Stimulated activated CD8-positive, alpha-beta memory T cell treated with anti-CD3 and anti-CD28 coated beads, Interleukin-12 subunit alpha, Interleukin-12 subunit beta, amount 100 ng/mL, for 1 hour (primary cell): ENCODE measurements around the gene ADD2.

Experiments used
- DNase-seq: peaks from one replicate; pipeline ENCODE4 v3.0.0-alpha.2; 2020; ENCODE audit warnings: low read depth

Gene ADD2

DNA sequence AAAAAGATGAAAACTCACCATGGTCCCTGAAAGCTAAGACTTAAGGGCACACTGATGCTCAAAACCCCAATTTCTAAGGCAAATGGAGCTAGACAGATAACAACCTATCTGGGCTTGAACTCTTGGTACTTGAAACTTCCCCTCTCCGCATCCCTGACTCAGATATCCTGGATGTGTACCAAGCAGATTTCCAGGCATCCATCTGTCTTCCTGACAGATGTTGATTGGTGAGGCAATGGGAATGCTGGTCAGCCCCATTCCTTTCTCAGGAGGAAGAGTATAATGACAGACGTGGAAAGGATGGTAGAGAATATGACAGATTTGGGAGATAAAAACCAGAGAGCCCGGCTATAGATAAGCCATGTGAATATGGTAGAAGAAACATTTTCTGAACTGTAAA, 69.2 kb downstream of the ADD2 start:
- no peak for DNase-seq

DNA sequence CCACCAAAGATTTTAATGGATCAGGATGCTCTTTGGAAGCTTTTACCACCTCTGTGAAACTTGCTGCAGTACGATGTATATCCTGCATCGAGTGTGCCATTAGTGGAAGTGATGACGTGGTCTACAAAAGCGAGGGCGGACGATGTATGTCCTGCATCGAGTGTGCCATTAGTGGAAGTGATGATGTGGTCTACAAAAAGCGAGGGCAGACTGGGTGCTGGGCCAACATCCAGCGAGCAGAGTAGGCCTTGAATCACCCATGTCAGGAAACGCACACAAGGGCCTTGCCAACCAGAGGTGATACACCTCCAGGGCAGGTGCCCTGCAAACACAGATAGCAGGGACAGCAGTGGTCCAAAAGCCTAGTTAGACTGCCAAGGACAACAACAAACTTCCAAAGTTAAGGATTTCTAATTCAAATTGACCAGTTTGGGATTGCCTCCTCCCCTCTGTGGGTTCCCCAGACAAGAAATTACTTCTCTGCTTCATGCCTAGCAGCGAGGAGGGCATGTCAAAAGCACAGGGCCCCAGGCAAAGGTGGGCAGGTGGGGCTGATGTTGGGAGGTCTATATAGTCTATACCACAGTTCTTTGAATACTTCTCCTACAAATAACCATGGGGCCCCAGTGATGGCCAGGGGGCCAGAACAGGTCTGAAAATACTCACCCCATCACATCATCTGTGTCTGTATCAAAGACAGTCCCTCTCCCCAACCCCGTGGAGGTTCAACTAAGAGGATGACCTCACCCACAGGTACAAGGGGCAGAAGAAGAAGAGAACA, 70.2 kb downstream of the ADD2 start:
- no peak for DNase-seq

DNA sequence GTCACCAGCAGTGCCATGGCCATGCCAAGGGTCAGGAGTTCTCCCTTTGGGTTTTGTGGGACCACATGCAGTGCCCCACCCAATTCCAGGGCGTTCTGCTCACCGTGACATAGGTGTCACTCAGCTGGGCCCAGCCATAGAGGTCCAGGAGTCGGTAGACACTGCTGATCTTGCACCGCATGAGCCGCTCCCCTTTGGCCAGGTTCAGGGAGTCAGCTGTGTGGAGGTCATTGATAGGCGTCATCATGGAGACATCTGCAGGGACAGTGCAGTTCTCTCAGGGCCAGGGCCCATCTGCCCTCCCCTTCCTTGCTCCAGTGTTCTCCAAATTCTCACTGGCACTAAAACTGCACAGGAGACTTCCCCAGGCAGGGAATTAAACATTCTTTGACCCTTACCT, 71.9 kb downstream of the ADD2 start:
- no peak for DNase-seq

DNA sequence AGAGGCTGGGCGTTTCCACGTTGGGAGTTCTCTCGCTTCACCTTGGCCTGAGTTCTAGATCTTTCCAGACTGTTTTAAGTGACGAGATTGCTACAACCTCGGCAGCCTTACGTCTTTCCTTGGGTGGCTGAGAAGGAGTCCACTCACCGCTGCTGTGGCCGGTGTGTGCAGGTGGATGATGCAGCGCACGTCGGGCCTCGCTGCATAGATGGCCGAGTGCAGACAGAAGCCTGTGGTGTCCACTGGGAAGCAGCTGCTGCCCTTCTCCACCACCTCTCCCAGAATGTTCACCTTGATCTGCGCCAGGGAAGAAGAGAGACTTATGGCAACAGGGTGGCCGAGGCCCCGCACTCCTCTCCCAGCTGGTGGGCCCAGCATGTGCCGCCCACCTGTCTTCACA, 75.7 kb downstream of the ADD2 start:
- DNase-seq, result no peak

DNA sequence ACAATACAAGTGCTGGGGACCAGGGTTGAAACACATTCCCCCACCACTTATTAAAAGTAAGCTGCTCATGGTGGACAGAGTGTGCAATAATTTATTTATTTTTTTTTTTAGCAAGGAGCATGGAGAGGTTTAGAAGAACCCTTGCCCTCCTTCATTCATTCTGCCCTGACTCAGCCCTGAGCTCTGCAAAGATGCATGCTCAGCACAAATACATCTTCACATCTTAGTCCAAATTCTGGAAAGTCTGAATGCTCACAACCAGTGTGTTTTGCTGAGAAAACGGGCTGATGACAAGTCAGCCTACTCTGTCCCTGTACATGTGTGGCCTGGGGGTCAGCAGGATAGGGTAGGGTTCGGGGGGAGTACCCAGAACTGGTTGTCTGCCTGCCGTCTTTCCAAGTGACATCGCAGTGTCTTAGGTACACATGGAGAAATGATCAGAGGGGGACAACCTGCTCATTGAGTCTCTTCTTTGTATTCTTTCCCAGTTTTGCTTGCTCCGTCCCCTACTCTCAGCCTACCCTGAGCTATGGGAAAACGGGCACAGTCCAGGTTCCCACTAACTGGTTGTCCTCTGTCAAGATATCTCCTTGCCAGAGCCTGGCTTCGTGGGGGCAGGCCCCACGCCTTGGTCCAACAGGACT, 76.4 kb downstream of the ADD2 start:
- no peak for DNase-seq

DNA sequence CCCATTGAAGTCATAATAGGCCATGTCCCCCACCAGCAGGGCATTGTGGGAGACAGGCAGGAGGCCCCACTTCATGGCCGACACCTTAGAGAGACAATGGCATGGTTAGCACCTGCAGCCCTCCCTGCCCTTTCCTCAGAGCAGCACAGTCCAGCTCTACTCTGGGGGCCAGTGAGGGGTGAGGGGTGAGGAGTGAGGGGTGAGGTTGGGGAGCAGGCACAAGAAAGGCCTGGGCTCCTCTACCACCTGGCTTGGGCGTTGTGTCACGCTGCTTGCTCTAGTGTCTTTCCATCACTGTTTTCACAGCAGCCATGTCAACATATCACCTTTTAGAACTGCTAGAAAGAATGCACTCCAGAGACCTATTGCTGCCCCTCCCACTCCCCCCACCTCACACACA, 77.2 kb downstream of the ADD2 start:
- DNase-seq, result no peak

DNA sequence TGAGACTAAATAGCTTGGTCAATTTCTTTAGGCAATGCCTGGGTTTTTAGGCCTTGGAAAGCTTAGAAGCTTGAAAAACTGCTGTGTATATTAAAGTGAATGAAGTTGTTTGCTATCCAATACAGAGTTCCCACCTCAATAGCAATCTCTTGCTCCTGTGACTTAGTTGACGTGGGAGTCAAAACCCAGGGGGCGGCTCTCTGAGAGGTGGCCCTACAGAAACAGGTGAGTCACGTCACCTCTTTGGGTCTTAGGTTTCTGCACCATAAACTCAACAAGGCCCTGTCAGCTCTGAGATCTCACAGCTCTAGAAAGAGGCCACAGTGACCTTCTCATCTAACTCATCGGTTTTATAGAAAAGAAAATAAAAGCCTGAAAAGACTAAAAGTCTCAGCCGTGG, 79.6 kb downstream of the ADD2 start:
- no peak for DNase-seq

DNA sequence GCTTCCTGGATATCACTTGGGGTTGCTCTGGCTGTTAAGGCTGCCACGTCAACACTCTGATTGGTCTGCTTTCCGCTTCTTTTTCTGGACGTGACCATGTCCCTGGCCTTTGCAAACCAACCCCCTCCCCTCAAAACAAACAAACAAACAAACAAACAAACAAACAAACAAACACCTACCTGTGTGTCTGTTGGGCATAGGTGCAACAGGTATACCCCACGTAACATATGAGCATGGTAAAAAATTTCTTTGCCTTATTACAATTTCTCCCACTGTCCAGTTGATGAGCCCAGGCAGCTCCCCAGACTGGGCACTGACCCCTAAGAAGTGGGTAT, 80.6 kb downstream of the ADD2 start:
- no peak for DNase-seq

DNA sequence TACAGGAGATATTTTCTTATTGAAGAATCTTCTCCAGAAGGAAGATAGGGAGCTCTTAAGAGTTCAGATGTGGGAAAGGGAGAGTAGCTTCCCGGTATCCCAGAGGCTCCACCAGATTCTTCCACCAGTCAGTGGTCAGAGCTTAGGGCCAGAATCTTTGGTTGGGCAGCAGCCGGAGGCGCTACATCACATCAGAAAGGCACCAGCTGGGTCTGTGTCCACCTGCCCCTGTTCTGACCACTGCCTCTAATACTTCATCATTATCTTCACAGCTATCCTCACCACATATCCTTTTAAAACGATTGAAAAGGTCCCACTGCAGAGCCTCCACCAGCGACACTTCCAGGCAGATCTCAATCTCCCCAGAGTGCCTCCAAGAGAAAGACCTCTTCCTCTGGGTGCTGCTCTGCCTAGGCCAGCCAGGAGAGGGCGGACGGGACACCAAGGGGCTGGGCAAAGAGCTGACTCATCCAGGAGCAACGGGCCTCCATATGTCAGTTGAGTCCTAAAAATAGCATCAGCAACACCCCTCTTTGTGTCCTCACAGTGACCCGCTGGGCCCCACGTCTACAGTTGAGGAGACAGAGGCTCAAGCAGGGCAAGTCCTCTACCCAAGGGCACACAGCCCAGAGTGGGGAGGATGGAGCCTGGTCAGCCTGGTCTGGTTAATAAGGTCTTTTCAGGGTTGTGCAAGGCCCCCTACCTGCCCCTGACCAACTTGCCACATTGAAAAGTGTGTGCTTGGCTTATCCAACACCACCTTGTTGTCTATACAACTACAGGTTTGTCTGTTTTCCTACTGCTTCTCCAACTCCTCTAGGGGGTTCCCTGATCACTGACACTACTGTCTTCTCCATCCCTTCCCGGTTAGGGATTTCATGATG, 81.2 kb downstream of the ADD2 start:
- no peak for DNase-seq

DNA sequence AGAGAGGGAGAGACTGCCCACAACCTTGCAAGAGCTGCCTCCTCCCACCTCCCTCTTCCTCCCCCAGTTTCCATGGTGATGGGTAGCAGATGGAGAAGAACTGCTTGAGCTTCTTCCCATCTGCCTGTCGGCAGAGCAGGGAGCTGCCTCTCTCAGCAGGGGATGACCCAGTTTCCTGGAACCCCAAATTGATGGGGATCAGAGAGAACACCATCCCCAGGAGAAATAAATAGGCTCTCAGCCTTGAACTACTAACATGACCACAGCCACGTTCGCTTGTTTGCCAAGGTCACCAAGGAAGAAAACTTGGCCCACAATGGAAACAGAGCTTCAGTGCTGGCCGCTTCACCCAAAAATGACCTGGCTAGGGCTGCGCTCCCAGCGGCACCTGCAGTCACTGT, 82.2 kb downstream of the ADD2 start:
- no peak for DNase-seq

DNA sequence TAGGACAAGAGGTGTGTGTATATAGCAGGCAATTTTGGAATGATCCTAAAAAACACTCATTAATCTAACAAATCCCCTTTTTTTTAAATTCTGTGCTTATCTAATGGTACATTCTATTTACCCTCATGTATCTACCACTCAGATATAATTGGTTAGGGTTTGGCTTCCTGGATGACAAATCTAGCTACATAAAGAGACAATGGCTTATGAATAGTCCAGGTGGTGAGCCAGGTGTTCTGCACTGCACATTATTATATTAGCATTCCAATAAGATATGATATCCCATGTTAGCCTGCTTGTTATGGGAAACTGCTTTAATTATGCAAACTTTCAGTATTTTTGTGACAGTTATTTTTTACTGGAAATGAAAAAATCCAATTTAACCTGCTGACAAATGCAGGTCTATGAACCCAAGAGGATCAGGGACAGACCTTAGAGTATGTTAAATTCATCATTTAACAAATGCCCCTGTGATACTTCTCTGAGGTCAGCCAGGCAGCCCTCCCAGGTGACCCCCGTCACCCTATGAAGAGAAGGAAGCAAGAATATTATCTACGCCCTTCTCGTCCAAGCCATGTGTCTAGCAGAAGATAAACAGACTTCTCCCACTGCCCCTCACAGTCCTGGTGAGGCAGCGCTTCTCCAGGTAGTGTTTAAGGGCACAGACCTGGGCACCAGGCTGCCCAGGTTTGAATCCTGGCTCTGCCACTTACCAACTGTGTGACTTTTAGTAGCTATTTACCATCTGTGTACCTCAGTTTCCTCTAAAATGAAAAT, 83.0 kb downstream of the ADD2 start:
- no peak for DNase-seq

DNA sequence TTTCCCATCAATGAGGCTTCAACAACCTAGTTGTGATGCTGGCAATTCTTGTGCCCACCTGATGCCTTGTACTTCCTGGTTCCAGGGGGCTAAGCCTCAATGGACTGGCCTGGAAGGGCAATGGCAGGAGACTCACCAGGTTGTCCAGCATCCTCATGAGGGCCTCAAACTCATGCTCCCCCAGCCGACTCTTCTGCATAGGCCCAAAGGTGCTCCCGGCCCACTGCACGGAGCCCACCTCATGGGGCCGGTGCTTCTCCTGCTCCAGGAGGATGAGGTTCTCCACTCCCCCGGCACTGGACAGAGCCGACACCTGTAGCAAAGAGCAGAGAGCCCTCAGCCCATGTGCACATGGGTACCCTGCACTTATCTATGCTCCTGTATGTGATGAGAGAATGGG, 84.5 kb downstream of the ADD2 start:
- no peak for DNase-seq

DNA sequence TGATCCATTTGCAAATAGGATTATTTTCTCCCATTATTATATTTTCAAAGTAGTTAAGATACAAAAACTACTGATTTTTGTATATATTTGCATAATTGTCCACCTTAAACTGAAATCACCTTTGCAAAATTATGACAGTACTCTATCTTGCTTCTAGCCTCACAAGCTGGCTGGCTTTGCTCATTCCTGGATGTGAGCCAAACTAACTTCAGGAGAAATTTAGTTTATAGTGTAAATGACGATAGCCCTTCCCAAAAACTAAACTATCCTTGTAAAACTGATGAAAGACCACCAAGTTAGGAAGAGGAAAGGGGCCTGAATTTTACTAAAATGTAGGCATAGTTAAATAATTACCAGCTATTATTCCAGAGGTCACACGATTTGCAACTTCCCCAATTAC, 87.3 kb downstream of the ADD2 start:
- no peak for DNase-seq

DNA sequence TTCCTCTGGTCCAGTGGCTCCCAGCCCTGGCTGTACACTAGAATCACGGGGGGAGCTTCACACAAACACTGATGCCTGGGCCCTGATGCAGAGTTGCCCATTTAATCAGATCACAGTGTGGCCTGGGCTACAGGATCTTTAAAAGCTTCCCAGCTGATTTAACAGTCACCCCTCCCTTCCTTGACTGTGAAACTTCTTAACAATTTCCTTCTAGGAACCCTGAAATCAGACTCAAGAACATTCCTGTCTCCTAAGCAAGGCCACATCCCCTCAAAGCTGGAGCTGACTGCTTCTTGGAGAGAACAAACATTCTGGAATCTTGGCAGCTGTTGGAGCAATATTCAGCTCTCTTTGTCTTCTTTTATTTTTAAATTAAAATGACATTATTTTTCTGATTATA, 88.7 kb downstream of the ADD2 start:
- no peak for DNase-seq

DNA sequence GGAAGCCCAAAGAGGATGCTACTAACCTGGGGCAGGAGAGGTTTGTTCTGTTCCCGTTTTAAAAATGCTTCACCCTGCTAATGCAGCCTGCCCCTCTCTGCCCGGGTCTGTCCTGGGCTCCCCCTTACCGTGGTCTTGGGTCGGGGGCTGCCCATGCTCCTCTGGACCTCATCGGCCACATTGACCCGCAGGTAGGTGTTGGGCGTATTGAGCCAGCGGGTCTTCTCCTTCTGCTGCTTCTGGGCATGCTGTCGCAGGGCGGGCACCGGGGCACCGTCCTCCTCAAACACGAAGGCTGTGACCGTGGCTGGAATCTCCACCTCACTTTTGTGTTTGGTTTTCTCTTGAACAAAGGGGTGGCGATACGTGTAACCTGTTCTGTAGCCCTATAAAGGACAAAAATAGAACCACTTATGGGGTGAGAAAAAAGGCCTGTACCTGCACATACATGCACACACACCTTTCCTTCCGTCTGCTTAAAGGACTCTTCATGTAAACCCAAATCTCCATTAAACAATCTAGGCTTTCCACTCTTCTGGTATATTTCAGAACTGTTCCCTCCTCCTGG, 89.3 kb downstream of the ADD2 start:
- no peak for DNase-seq

DNA sequence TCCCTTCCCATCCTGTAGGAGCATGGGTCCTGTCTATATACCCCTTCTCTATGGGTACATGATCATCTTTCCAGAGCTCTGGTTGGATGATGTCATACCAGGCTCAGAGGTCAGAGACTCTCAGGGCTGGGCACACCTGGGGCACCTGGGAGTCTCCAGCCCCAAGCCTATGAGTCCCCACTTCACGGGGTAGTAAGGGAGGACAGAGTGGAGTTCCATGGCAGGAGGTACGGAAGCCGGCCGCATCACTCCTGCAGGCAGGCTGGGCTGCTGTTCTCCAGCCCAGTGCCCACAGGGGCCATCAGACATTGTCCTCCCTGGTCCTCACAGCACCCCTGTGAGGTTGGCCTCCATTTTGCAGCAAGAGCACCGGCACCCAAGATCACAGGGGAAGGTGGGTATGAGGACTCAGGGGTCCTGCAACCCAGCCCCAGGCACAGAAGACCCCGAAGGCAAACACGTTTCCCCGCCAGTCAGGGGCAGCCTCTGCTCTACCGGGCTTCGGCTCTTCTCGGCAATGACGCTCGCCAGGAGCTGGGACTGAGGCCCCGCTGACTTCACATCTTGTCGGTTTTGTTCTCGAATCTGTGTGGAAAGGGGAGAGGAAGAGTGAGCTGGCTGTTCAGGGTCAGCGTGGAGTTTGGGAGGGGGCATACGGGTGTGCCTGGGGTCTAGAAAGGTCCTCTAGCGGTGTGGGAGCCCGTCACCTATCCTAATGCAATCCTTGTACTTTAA, 91.5 kb downstream of the ADD2 start:
- no peak for DNase-seq

DNA sequence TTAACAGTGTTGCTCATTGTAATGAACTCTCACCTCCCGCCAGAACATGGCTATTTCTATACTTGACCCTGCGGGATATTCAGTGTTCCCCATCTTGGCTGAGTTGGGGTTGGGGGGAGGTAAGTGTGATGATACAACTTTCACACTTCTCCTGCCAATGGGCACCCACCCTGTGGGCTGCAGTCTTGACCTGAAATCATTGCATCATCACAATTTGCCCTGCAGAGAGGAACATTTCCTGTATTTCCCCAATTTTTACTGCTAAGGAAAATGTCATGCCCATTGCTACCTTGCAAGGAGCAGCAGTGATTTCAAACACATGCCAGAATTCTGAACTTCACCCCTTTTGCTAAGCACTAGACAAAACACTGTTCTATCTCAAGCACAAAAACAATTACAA, 92.1 kb downstream of the ADD2 start:
- no peak for DNase-seq

DNA sequence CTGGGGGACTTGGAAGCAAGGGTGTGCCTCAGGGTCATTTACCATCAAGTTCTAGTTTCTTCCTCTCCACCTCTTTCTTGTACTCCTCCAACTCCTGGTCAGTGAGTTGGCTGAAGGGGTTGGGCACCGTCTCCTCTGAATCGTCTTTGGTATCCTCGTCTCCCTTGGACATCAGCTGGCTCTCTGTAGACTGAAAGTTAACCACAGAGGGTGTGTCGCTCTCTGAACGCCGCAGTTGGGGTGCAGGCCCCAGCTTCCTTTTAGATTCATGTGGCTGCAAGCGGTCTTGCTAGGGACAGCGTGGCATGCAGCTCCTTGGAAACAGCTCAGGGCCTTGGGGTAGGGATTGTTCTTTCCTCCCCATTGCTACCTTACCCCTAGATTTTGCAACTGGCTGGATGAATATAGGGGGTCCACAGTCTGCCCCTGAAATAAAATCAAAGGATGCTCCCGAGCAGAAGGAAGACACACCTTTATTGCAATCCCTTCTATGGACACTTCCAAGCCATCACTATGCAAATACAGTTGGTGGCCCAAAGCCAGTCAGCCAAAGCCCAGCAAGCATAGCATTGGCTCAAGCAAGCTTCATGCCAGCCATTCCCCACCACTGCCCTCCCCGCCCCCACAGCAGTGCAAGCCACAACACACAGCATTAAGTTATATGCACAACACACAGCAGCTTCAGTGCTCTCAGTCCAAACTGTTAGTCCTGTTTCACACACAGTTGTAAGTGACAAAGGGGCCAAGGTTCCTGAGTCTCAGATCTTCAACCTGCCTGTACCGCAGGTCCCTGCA, 93.2 kb downstream of the ADD2 start:
- no peak for DNase-seq

DNA sequence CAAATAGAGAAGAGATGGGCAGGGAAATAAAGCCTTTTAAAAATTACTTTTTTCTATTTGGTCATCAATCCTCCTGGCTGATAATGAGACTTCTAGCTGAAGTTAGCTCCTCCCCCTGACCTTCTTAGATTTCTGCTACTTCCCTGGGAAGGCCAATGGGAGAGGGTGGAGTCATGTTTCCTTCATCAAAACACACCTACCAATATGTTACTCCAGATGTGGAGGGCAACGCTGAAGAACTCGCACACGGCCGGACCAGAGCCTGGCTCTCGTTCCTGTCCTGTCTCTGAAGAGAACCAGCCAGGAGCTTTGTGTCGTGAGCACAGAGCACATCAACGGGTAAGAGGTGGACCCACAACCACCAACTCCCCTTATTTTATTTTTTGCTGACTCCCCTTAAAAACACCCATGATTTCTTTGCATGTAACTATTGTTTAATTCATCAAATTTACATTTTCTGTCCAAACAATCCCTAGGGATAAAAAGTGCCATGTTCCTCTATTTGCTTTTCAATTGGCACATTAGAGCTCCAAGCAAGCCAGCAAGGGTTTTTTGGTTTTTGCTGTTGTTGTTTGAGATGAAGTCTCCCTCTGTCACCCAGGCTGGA, 94.9 kb downstream of the ADD2 start:
- no peak for DNase-seq

DNA sequence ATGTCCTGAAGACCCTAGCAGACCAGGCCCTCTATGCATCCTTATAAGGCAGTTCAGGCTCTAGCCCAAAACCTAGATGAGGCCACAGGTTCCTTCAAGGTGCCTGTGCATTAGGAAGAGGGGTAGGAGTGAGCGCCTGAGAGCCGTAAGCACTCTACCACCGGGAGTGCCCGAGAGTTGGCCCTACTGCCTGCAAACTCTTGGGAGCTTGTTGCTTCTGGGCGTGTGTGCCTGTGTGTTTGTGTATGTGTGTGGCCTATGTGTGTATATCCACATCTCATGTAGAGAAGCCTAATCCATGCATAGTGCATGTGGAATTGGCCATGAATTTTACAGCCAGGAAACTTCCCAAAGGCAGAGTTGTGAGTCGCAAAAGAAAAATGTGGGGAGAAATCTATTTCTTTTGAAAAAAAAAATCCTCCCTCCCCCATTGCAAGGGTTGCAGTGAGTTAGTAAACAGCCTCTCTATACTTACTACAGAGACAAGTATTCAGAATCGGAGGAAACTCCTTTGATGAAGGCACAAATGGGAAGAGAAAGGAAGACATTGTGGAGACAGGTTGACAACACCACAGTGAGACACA, 96.8 kb downstream of the ADD2 start:
- DNase-seq, result no peak
